HEK293 (cell line): ENCODE results near the gene KCNIP4.

ENCODE experiments used
- CTCF ChIA-PET: fragments of 350-600 bp; formaldehyde crosslinking; extraction: SDS; loops from one replicate; lab custom pipeline; 2021; ENCODE audit warnings: antibody characterized with exemption; lab: Yijun Ruan, JAX
- POLR2A ChIA-PET: fragments of 300-600 bp; formaldehyde crosslinking; extraction: SDS; loops from one replicate; lab custom pipeline; 2020; ENCODE audit warnings: antibody characterized with exemption, inconsistent platforms; lab: Yijun Ruan, JAX
- H3K27ac ChIP-seq: fragments of 200-500 bp; sonication (Bioruptor generic); 2 replicates; pipeline ENCODE4 v1.5.1; 2014; ENCODE audit warnings: low read depth, low read length, control low read depth, inconsistent platforms; ENCODE audit errors: extremely low read depth
- H3K36me3 ChIP-seq, 2 experiments: fragments of 200-500 bp in 1 of 2; sonication (Bioruptor generic) in 1 of 2; 1 replicate in 1 of 2; 2 replicates in 1 of 2; pipeline ENCODE4 v1.5.1; 2014 to 2017; ENCODE audit warnings: inconsistent platforms in 2 of 2, low read length in 2 of 2; ENCODE audit not compliant: control insufficient read depth in 2 of 2, insufficient read depth in 1 of 2
- H3K4me1 ChIP-seq: fragments of 200-500 bp; sonication (Bioruptor generic); 2 replicates; pipeline ENCODE4 v1.5.1; 2014; ENCODE audit warnings: mild to moderate bottlenecking, low read length, inconsistent platforms; ENCODE audit not compliant: control insufficient read depth, insufficient read depth
- H3K4me3 ChIP-seq: 2 replicates; pipeline ENCODE4 v1.5.1; 2011; ENCODE audit warnings: low read depth, mild to moderate bottlenecking, control low read depth, low read length, moderate library complexity
- H3K9me3 ChIP-seq: fragments of 200-500 bp; sonication (Bioruptor generic); 2 replicates; pipeline ENCODE4 v1.5.1; 2014; ENCODE audit warnings: low read depth, low read length, inconsistent platforms; ENCODE audit not compliant: control insufficient read depth, insufficient read depth
- HOXC10 ChIP-seq: sonication (generic); formaldehyde crosslinking; IDR thresholded peaks from 2 replicates; pipeline ENCODE4 v1.8.1; 2023; ENCODE audit warnings: mild to moderate bottlenecking, missing genetic modification reagents
- KLF7 ChIP-seq: fragments of 450-650 bp; formaldehyde crosslinking; IDR thresholded peaks from 2 replicates; pipeline ENCODE4 v1.5.1; 2016; ENCODE audit warnings: missing biosample characterization, missing genetic modification characterization, borderline replicate concordance
- REST ChIP-seq: fragments of 450-650 bp; formaldehyde crosslinking; IDR thresholded peaks from 2 replicates; pipeline ENCODE4 v1.5.1; 2016; ENCODE audit warnings: missing biosample characterization, missing genetic modification characterization
- ZEB2 ChIP-seq: fragments of 450-650 bp; formaldehyde crosslinking; IDR thresholded peaks from 2 replicates; pipeline ENCODE4 v1.5.1; 2016; ENCODE audit warnings: missing biosample characterization, missing genetic modification characterization
- ZNF10 ChIP-seq: fragments of 450-650 bp; formaldehyde crosslinking; IDR thresholded peaks from 2 replicates; pipeline ENCODE4 v1.5.1; 2017; ENCODE audit warnings: missing biosample characterization, missing genetic modification characterization
- ZNF114 ChIP-seq: fragments of 450-650 bp; formaldehyde crosslinking; IDR thresholded peaks from 2 replicates; pipeline ENCODE4 v1.5.0; 2017; ENCODE audit warnings: missing biosample characterization, missing genetic modification characterization
- ZNF140 ChIP-seq: fragments of 450-650 bp; formaldehyde crosslinking; IDR thresholded peaks from 2 replicates; pipeline ENCODE4 v1.5.1; 2016; ENCODE audit warnings: missing biosample characterization, missing genetic modification characterization
- ZNF174 ChIP-seq: fragments of 450-650 bp; formaldehyde crosslinking; IDR thresholded peaks from 2 replicates; pipeline ENCODE4 v1.5.0; 2017; ENCODE audit warnings: missing biosample characterization, mild to moderate bottlenecking, missing genetic modification characterization
- ZNF202 ChIP-seq: fragments of 450-650 bp; formaldehyde crosslinking; IDR thresholded peaks from 2 replicates; pipeline ENCODE4 v1.5.1; 2016; ENCODE audit warnings: missing biosample characterization, missing genetic modification characterization, borderline replicate concordance
- ZNF23 ChIP-seq: fragments of 450-650 bp; formaldehyde crosslinking; IDR thresholded peaks from 2 replicates; pipeline ENCODE4 v1.5.1; 2016; ENCODE audit warnings: missing biosample characterization, missing genetic modification characterization, borderline replicate concordance
- ZNF266 ChIP-seq: fragments of 450-650 bp; formaldehyde crosslinking; IDR thresholded peaks from 2 replicates; pipeline ENCODE4 v1.5.1; 2016; ENCODE audit warnings: missing biosample characterization, missing genetic modification characterization, low read depth
- ZNF311 ChIP-seq: fragments of 450-650 bp; formaldehyde crosslinking; IDR thresholded peaks from 2 replicates; pipeline ENCODE4 v1.5.1; 2017; ENCODE audit warnings: missing biosample characterization, missing genetic modification characterization, borderline replicate concordance
- ZNF394 ChIP-seq: fragments of 450-650 bp; formaldehyde crosslinking; IDR thresholded peaks from 2 replicates; pipeline ENCODE4 v1.5.1; 2016; ENCODE audit warnings: missing biosample characterization, missing genetic modification characterization, mild to moderate bottlenecking, moderate library complexity, borderline replicate concordance
- ZNF423 ChIP-seq: fragments of 450-650 bp; formaldehyde crosslinking; IDR thresholded peaks from 2 replicates; pipeline ENCODE4 v1.5.1; 2016; ENCODE audit warnings: missing biosample characterization, missing genetic modification characterization
- ZNF513 ChIP-seq: fragments of 450-650 bp; IDR thresholded peaks from 2 replicates; pipeline ENCODE4 v1.5.1; 2018; ENCODE audit warnings: missing biosample characterization, missing genetic modification characterization
- ZNF521 ChIP-seq: fragments of 450-650 bp; formaldehyde crosslinking; IDR thresholded peaks from 2 replicates; pipeline ENCODE4 v1.5.1; 2017; ENCODE audit warnings: missing biosample characterization, mild to moderate bottlenecking, missing genetic modification characterization
- ZNF585B ChIP-seq: fragments of 450-650 bp; formaldehyde crosslinking; IDR thresholded peaks from 2 replicates; pipeline ENCODE4 v1.5.1; 2016; ENCODE audit warnings: missing biosample characterization, missing genetic modification characterization
- ZNF654 ChIP-seq: fragments of 450-650 bp; formaldehyde crosslinking; IDR thresholded peaks from 2 replicates; pipeline ENCODE4 v1.5.1; 2016; ENCODE audit warnings: low read depth, missing biosample characterization, missing genetic modification characterization
- ZNF791 ChIP-seq: fragments of 450-650 bp; formaldehyde crosslinking; IDR thresholded peaks from 2 replicates; pipeline ENCODE4 v1.5.1; 2016; ENCODE audit warnings: missing biosample characterization, missing genetic modification characterization
- TF ChIP-seq, protein P1 (sequence below): fragments of 450-650 bp; IDR thresholded peaks from 2 replicates; pipeline ENCODE4 v1.5.1; 2018; ENCODE audit warnings: missing biosample characterization, mild to moderate bottlenecking, missing genetic modification characterization

Gene KCNIP4

DNA sequence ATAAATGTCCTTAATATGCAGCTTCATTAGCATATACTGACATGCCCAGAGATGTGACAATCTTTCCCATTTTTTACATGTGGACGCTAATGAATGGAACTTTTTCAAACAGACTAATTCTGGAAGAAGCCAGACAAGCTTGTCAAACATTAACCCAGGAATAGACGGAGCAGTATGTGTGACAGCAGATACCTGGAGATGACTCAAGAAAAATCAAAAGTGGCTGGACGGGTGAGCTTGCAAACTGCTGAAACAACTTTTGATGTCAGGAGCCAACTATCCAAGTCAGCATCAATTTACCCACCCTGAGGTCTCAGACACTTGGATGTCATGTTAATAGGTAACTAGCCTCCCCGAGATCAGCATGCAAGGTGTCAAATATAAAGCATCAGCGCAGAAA lies 1065.3 kb downstream of the KCNIP4 start:
- Histone ChIP-seq H3K9me3 (no peaks in the 10 kb centered on the region), H3K4me3 (no peak overlapping the region), H3K4me1 (no peaks in the 10 kb centered on the region), H3K36me3 (no peaks in the 10 kb centered on the region), H3K27ac (no peak overlapping the region)
- no peak for TF ChIP-seq ZNF174 (tag by site-specific recombination)
- no peak for TF ChIP-seq ZNF394
- ChIA-PET POLR2A (no interaction called here), CTCF (no interaction called here)

GRCh38 chr4:20882500-20882899 lies 1066.1 kb downstream of the KCNIP4 start:
- TF ChIP-seq ZNF140 (tag by site-specific recombination) (no peak), ZNF202 (tag by site-specific recombination) (no peak), ZNF423 (tag by site-specific recombination) (no peak), ZNF585B (tag by site-specific recombination) (no peak), ZNF114 (tag by site-specific recombination) (no peak), HOXC10 (CRISPR knock-in tag) (no peak), ZNF521 (tag by site-specific recombination) (no peak)
- TF ChIP-seq, protein P1, sequence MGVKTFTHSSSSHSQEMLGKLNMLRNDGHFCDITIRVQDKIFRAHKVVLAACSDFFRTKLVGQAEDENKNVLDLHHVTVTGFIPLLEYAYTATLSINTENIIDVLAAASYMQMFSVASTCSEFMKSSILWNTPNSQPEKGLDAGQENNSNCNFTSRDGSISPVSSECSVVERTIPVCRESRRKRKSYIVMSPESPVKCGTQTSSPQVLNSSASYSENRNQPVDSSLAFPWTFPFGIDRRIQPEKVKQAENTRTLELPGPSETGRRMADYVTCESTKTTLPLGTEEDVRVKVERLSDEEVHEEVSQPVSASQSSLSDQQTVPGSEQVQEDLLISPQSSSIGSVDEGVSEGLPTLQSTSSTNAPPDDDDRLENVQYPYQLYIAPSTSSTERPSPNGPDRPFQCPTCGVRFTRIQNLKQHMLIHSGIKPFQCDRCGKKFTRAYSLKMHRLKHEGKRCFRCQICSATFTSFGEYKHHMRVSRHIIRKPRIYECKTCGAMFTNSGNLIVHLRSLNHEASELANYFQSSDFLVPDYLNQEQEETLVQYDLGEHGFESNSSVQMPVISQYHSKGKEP (tag by site-specific recombination): no peak

GRCh38 chr4:20881658-20882057 lies 1066.9 kb downstream of the KCNIP4 start:
- peak; percentile 60 for TF ChIP-seq ZNF10 (tag by site-specific recombination)
- no peak for TF ChIP-seq ZEB2 (tag by site-specific recombination)
- ChIA-PET CTCF (no interaction called here), POLR2A (no interaction called here)
- Histone ChIP-seq H3K4me1 (no peaks in the 10 kb centered on the region), H3K27ac (no peak overlapping the region), H3K9me3 (no peaks in the 10 kb centered on the region), H3K4me3 (no peak overlapping the region), H3K36me3 (no peaks in the 10 kb centered on the region)

More at GRCh38 chr4:20882500-20882899, 1066.1 kb downstream of the KCNIP4 start:
- H3K36me3 ChIP-seq: no peaks in the 10 kb centered on the region
- POLR2A ChIA-PET: no interaction called here
- H3K9me3 ChIP-seq: no peaks in the 10 kb centered on the region
- no peak overlapping the region for H3K27ac ChIP-seq
- H3K4me1 ChIP-seq: no peaks in the 10 kb centered on the region
- CTCF ChIA-PET: no interaction called here
- H3K4me3 ChIP-seq: no peak overlapping the region

- H3K9me3 ChIP-seq: no peaks in the 10 kb centered on the region
- CTCF ChIA-PET: no interaction called here
- POLR2A ChIA-PET: no interaction called here
- H3K27ac ChIP-seq: no peak overlapping the region
- TF ChIP-seq ZNF513 (tag by site-specific recombination) (no peak), ZNF654 (tag by site-specific recombination) (no peak), REST (peak; percentile 77), ZNF311 (tag by site-specific recombination) (no peak), ZNF791 (tag by site-specific recombination) (no peak), ZNF266 (tag by site-specific recombination) (no peak), KLF7 (tag by site-specific recombination) (no peak), ZNF23 (tag by site-specific recombination) (no peak)
- no peak overlapping the region for H3K4me3 ChIP-seq
- no peaks in the 10 kb centered on the region for H3K4me1 ChIP-seq
- no peaks in the 10 kb centered on the region for H3K36me3 ChIP-seq
These were observed 1069.8 kb downstream of the KCNIP4 start for GRCh38 chr4:20878806-20879205.
